PC-9 (cell line): ENCODE data around the gene HSD17B8. TPM values are rescaled to one million over a fixed set of nuclear protein-coding genes. Genes with fewer than 3 reads are reported as not detected.

Source experiments
- BruUV-seq: library from RNA; stranded (reverse); fragments of 400-500 nt; replicated peaks from 2 replicates; lab custom pipeline; 2021; lab: Mats Ljungman, UMichigan
- CTCF ChIA-PET: fragments of 300-600 bp; sonication (Branson Sonifier 250); formaldehyde crosslinking; loops from one replicate; lab custom pipeline; 2022; ENCODE audit warnings: antibody characterized with exemption; lab: Charles Lee
- POLR2A ChIA-PET: fragments of 300-600 bp; sonication (Branson Sonifier 250); formaldehyde crosslinking; loops from one replicate; lab custom pipeline; 2022; ENCODE audit warnings: antibody characterized with exemption; ENCODE audit not compliant: unreplicated experiment; lab: Charles Lee
- DNase-seq, 2 experiments: peaks; one replicate each; pipeline versions ENCODE4 v3.0.0 to v3.0.0-alpha.2; 2015 to 2022; ENCODE audit warnings: mixed read lengths in 1 of 2
- H2AFZ ChIP-seq: fragments of 200-600 bp; sonication (generic); 2 replicates; pipeline ENCODE4 v1.8.1; 2017; ENCODE audit warnings: antibody characterized with exemption
- H3F3A ChIP-seq: fragments of 200-600 bp; sonication (generic); 2 replicates; pipeline ENCODE4 v1.8.1; 2017; ENCODE audit warnings: antibody characterized with exemption, mild to moderate bottlenecking, low read depth; ENCODE audit not compliant: insufficient read depth
- H3K27ac ChIP-seq: fragments of 200-600 bp; sonication (generic); 2 replicates; pipeline ENCODE4 v1.6.1; 2016; ENCODE audit warnings: mixed run types
- H3K27me3 ChIP-seq: fragments of 200-600 bp; sonication (generic); 2 replicates; pipeline ENCODE4 v1.6.1; 2016; ENCODE audit warnings: low read depth, mixed run types; ENCODE audit not compliant: insufficient read depth
- H3K36me3 ChIP-seq: fragments of 200-600 bp; sonication (generic); 2 replicates; pipeline ENCODE4 v1.6.1; 2016; ENCODE audit warnings: low read depth, mixed run types
- H3K4me1 ChIP-seq: fragments of 200-600 bp; sonication (generic); replicated peaks from 2 replicates; pipeline ENCODE4 v1.6.1; 2016; ENCODE audit warnings: mixed run types; ENCODE audit not compliant: insufficient read depth
- H3K4me2 ChIP-seq: fragments of 200-600 bp; sonication (generic); 2 replicates; pipeline ENCODE4 v1.6.1; 2017; ENCODE audit warnings: mixed run types
- H3K4me3 ChIP-seq: fragments of 200-600 bp; sonication (generic); 2 replicates; pipeline ENCODE4 v1.6.1; 2016; ENCODE audit warnings: mixed run types
- H3K79me2 ChIP-seq: fragments of 200-600 bp; sonication (generic); 2 replicates; pipeline ENCODE4 v1.6.1; 2017; ENCODE audit warnings: low read depth, mixed run types
- H3K9me2 ChIP-seq: fragments of 200-600 bp; sonication (generic); 2 replicates; pipeline ENCODE4 v1.8.1; 2017; ENCODE audit warnings: mild to moderate bottlenecking; ENCODE audit not compliant: insufficient read depth
- H3K9me3 ChIP-seq: fragments of 200-600 bp; sonication (generic); 2 replicates; pipeline ENCODE4 v1.8.1; 2016; ENCODE audit warnings: low read depth; ENCODE audit not compliant: insufficient read depth
- H4K20me1 ChIP-seq: fragments of 200-600 bp; sonication (generic); 2 replicates; pipeline ENCODE4 v1.8.1; 2017; ENCODE audit not compliant: insufficient read depth
- EZH2 ChIP-seq: fragments of 200-600 bp; sonication (generic); IDR thresholded peaks from 2 replicates; pipeline ENCODE4 v1.8.0; 2017; ENCODE audit warnings: antibody characterized with exemption, low read depth
- intact Hi-C: fragments of 100-400 bp; cut with micrococcal nuclease; formaldehyde crosslinking; loops from one replicate; pipeline ENCODE4 v1.10.0; 2022; ENCODE audit not compliant: unreplicated experiment
- total RNA-seq: library from RNA; stranded (reverse); gene quantifications from 2 replicates; pipeline ENCODE4 v1.2.3, GENCODE V29; 2021
- TF ChIP-seq, protein P1 (sequence below): fragments of 200-600 bp; sonication (generic); conservative IDR thresholded peaks from 2 replicates; pipeline ENCODE4 v1.6.1; 2017; ENCODE audit warnings: mixed run types, antibody characterized with exemption, mild to moderate bottlenecking, moderate library complexity

HSD17B8 gene
- total RNA-seq, 1 experiment from 2014 or later = 16.4 TPM

- POLR2A ChIA-PET = no interaction called here
- H3K4me3 ChIP-seq = no peak overlapping the region
- intact Hi-C loops = no loop called here
These were observed 30.8 kb upstream of the HSD17B8 start for GRCh38 chr6:33173535-33174180.

GRCh38 chr6:33174784-33175183, 29.7 kb upstream of the HSD17B8 start:
- no peaks in the 10 kb centered on the region for H3K9me2 ChIP-seq
- H3K4me1 ChIP-seq = no peaks in the 10 kb centered on the region
- H3K9me3 ChIP-seq = no peaks in the 10 kb centered on the region
- no peaks in the 10 kb centered on the region for H3K79me2 ChIP-seq
- H3K4me3 ChIP-seq = no peak overlapping the region
- TF ChIP-seq, protein P1, sequence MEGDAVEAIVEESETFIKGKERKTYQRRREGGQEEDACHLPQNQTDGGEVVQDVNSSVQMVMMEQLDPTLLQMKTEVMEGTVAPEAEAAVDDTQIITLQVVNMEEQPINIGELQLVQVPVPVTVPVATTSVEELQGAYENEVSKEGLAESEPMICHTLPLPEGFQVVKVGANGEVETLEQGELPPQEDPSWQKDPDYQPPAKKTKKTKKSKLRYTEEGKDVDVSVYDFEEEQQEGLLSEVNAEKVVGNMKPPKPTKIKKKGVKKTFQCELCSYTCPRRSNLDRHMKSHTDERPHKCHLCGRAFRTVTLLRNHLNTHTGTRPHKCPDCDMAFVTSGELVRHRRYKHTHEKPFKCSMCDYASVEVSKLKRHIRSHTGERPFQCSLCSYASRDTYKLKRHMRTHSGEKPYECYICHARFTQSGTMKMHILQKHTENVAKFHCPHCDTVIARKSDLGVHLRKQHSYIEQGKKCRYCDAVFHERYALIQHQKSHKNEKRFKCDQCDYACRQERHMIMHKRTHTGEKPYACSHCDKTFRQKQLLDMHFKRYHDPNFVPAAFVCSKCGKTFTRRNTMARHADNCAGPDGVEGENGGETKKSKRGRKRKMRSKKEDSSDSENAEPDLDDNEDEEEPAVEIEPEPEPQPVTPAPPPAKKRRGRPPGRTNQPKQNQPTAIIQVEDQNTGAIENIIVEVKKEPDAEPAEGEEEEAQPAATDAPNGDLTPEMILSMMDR = no peak
- TF ChIP-seq EZH2 = no peak
- H3F3A ChIP-seq = no peaks in the 10 kb centered on the region
- no peak overlapping the region for H2AFZ ChIP-seq
- no peaks in the 10 kb centered on the region for H3K36me3 ChIP-seq
- no TSS peak for BruUV-seq
- ChIA-PET POLR2A (interaction anchor here (0.6 kb wide), 1 partner anchor 30 kb away, joined by 12 read pairs; the partner anchor contains the start of gene HSD17B8), CTCF (no interaction called here)
- no peaks in the 10 kb centered on the region for H4K20me1 ChIP-seq
- H3K27ac ChIP-seq = no peak overlapping the region
- peaks cover 46% of the 10 kb centered on the region for H3K27me3 ChIP-seq
- H3K4me2 ChIP-seq = no peak overlapping the region
- intact Hi-C loops = no loop called here
- DNase-seq = no peak

More at GRCh38 chr6:33173535-33174180, 30.8 kb upstream of the HSD17B8 start:
- CTCF ChIA-PET = interaction anchor here (0.7 kb wide), 1 partner anchor 14 kb away, joined by 3 read pairs; no protein-coding TSS in a partner anchor
- no peaks in the 10 kb centered on the region for H3K79me2 ChIP-seq
- BruUV-seq = no TSS peak
- peaks cover 36% of the 10 kb centered on the region for H3K27me3 ChIP-seq
- H3K36me3 ChIP-seq = no peaks in the 10 kb centered on the region
- H3K9me2 ChIP-seq = no peaks in the 10 kb centered on the region
- no peak for DNase-seq
- H3K27ac ChIP-seq = no peak overlapping the region
- TF ChIP-seq, protein P1 = no peak
- no peak for TF ChIP-seq EZH2
- no peaks in the 10 kb centered on the region for H3F3A ChIP-seq
- H3K4me1 ChIP-seq = no peaks in the 10 kb centered on the region
- H3K4me2 ChIP-seq = no peak overlapping the region
- no peaks in the 10 kb centered on the region for H4K20me1 ChIP-seq
- H2AFZ ChIP-seq = no peak overlapping the region
- H3K9me3 ChIP-seq = no peaks in the 10 kb centered on the region

DNA sequence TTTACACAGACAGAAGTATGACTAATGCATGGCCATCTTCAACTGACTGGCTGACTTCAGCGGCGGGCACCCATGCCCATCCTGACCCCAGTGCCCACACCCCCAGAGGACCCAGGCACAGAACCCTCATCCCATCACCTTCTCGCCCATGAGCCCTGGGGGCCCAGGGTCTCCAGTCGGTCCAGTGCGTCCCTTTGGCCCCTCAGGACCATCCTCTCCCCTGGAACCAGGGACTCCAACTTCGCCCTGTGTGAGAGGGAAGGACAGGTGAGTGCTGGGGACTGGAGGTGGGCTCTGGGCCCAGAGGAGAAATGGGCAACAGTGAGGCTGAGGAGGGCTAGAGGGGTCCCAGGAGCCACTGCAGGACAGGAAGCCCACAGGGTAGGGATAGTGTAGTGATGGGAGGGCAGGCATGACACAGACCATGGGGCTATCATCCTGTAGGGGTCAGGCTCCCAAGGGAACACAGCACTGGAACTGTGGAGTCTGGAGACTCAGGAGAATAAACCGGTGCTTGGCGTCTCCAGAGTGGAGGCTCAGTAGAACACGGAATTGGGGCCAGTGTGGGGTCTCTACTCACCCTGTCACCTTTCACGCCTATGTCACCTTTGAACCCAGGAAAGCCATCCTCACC, 28.9 kb upstream of the HSD17B8 start:
- TF ChIP-seq, protein P1 = no peak
- no peak for TF ChIP-seq EZH2
- ChIA-PET POLR2A (no interaction called here), CTCF (no interaction called here)
- H3K27ac ChIP-seq = no peak overlapping the region
- H3K4me3 ChIP-seq = no peak overlapping the region
- no peaks in the 10 kb centered on the region for H3K9me3 ChIP-seq
- H3K9me2 ChIP-seq = no peaks in the 10 kb centered on the region
- H2AFZ ChIP-seq = no peak overlapping the region
- H3K4me2 ChIP-seq = no peak overlapping the region
- no peak for DNase-seq
- no peaks in the 10 kb centered on the region for H3K36me3 ChIP-seq
- no peaks in the 10 kb centered on the region for H3F3A ChIP-seq
- BruUV-seq = no TSS peak
- peaks cover 53% of the 10 kb centered on the region for H3K27me3 ChIP-seq
- no peaks in the 10 kb centered on the region for H3K79me2 ChIP-seq
- H4K20me1 ChIP-seq = no peaks in the 10 kb centered on the region
- no peaks in the 10 kb centered on the region for H3K4me1 ChIP-seq
- intact Hi-C loops = no loop called here
